ENCODE data around the gene CAMSAP1. TPM values are rescaled to one million over a fixed set of nuclear protein-coding genes. Genes with fewer than 3 reads are reported as not detected.

Gene CAMSAP1
- total RNA-seq, 1 experiment from 2014 or later, result 14.5 TPM

DNA sequence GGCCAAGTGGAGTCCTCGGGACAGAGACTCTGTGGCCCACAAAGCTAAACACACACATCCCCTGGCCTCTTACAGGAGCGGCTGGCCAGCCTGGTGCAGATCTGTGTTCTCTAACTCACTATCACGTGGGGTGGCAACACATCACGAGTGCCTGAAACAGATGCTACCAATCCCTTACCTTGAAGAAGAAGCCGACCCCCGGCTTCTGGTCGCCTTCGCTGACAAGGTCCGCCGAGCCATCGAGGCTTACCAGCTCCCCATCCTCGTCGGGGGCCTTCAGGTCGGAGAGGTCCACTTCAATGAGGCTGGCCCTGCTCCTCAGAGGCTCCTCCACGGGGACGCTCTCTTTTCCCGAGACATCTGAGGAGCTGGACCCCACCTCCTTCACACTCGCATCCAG, 86.7 kb downstream of the CAMSAP1 start:
- Histone ChIP-seq H3K9me3 (no peaks in the 10 kb centered on the region), H3K27me3 (no peaks in the 10 kb centered on the region), H3K4me3 (no peak overlapping the region), H3K36me3 (peaks cover 23% of the 10 kb centered on the region)
- DNase-seq, result no peak

DNA sequence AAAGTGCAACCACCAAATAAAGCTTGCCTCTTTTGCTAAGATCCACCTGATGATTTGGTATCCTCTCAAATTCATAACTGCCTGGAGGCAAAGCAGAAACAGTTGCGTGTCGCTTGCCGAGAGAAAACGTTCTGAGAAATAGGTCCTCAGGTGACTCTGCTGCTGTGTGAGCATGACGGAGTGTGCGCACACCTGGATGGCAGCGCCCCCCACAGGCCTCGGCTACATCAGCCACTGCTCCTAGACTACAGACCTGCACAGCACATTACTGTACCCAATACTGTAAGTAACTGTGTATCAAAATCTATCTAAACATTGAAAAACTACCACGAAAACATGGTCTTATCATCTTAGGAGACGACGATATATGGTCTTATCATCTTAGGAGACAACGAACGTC, 87.4 kb downstream of the CAMSAP1 start:
- no peak for DNase-seq
- Histone ChIP-seq H3K9me3 (no peaks in the 10 kb centered on the region), H3K27me3 (no peaks in the 10 kb centered on the region), H3K4me3 (no peak overlapping the region), H3K36me3 (peaks cover 24% of the 10 kb centered on the region)

DNA sequence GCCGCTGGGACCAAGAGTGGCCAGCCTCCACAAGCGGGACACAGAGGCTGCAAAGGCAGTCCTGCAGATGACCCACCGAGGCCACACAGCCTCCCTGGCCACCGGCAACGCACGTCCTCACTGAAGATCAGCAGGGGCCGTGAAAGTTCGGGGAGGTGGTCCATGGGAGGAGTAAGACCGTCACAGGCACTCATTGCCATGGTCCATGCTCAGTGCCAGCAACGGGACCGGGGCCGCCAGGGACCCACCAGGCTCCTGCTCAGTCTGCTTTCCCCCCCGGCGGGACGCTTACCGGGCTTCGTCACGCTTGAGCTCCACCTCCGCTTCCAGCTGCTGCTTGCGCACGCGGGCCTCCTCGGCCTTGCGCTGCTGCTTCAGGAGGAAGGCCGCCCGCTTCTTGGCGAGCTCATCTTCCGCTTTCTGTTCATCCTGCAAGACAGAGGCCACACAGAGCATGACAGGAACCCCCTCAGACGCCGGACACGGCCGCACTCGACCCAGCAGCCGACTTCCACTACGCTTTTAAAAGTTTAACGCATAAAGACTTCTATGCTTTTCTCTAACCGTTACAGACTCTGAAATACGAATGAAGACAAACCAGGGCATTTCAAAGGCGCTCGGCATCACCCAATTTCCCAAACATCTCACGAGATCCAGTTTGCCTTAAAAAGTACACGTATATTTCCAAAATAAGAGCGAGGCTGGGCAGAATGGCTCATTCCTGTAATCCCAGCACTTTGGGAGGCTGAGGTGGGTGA, 88.4 kb downstream of the CAMSAP1 start:
- Histone ChIP-seq H3K4me3 (no peak overlapping the region), H3K9me3 (no peaks in the 10 kb centered on the region), H3K27me3 (no peaks in the 10 kb centered on the region), H3K36me3 (peaks cover 23% of the 10 kb centered on the region)
- DNase-seq, result no peak

- Histone ChIP-seq H3K4me3 (no peak overlapping the region), H3K9me3 (no peaks in the 10 kb centered on the region), H3K36me3 (peaks cover 20% of the 10 kb centered on the region), H3K27me3 (no peaks in the 10 kb centered on the region)
- no peak for DNase-seq
Measured at GRCh38 chr9:135817951-135818717, 89.2 kb downstream of the CAMSAP1 start.

- Histone ChIP-seq H3K36me3 (peaks cover 20% of the 10 kb centered on the region), H3K27me3 (no peaks in the 10 kb centered on the region), H3K4me3 (no peak overlapping the region), H3K9me3 (no peaks in the 10 kb centered on the region)
- DNase-seq, result no peak
Measured at GRCh38 chr9:135816651-135816970, 90.7 kb downstream of the CAMSAP1 start.

DNA sequence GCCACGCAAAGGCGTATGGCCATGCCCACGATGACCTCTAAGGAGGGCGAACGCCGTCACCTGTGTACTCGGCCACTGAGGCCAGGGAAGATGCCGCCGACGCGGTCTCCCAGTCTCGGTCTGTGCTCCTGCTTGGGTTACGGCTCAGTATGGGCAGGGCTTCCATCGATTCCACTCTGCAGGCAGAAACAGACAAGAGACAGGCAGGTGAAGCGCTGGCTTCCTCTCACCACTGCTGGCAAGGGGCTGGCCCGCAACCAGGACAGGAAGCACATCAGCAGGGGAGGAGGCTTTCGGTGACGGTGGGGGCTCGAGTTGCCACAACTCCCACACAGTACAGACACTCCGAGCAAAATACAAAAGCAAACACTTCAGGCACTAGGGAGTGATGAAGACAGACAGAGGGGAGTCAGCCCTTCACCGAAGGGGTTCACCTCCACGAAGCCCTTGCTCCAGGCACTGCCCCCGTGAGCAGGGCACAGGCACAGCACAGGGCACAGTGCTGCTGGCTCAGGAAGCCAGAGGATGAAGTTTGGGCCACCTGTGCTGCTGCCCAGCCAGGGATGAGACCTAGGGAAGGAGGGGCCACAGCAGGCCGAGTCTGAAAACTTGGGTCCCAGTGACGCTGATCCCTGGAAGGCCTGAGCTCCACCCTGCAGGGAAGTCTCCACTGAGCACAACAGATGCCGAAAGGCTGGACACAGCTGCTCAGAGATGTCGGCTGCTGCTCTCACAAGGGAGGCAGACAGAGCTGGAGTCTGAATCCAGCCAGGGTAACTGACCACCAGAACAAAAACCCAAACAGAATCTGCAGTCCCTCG, 91.3 kb downstream of the CAMSAP1 start:
- no peak overlapping the region for H3K4me3 ChIP-seq
- DNase-seq, result no peak
- peaks cover 25% of the 10 kb centered on the region for H3K36me3 ChIP-seq
- H3K27me3 ChIP-seq, result no peaks in the 10 kb centered on the region
- H3K9me3 ChIP-seq, result no peaks in the 10 kb centered on the region

DNA sequence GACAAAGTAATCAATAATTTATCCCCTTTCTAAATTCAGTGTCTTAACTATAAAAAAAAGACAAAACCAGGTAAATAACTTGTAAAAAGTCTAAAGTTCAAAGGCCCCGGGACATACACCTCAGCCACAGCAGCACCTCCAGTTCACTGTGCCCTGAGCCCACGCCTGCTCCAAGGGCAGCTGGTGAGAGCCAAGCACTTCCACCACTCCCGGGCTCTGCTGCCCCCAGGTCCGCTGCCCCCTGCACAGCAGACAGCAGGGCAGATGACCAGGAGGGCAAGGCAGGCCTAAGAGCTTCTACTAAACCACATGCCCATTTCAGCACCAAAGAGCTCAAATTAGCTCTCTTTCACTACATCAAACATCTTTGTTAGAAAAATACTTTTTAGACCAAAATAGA, 91.9 kb downstream of the CAMSAP1 start:
- no peaks in the 10 kb centered on the region for H3K9me3 ChIP-seq
- H3K27me3 ChIP-seq, result no peaks in the 10 kb centered on the region
- DNase-seq, result no peak
- peaks cover 32% of the 10 kb centered on the region for H3K36me3 ChIP-seq
- no peak overlapping the region for H3K4me3 ChIP-seq

DNA sequence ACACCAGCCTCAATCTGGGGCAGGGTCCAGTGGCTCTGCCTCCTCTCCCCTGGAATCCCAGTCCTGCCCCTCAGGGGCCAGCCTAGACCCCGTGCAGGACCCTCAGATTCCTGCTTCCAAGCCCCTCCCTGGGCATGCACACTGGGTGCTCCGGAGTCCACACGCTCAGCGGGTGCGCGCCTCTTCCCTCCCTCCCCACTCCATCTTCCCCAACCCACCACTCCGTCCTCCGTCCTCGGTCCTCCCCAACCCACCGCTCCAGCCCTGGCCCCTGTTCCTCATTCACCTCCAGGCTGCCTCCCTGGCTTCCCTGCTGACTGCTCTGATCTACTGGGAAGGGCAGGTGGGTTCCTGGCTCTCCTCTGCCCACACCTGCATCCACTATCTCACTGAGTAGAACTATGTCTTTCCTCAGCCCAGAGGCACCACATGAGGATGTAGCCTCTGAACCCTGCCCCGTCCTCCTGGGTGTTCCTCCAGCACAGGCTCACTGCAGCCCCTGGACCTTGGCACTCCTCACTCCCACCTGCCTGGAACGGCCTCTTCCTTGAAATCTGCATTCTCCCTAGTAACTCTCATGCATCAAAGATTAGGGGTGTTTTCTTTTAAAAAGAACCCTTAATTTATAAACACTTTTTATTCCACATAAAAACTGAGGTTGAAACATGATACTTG, 92.8 kb downstream of the CAMSAP1 start:
- Histone ChIP-seq H3K4me3 (no peak overlapping the region), H3K27me3 (no peaks in the 10 kb centered on the region), H3K36me3 (peaks cover 31% of the 10 kb centered on the region), H3K9me3 (no peaks in the 10 kb centered on the region)
- no peak for DNase-seq

DNA sequence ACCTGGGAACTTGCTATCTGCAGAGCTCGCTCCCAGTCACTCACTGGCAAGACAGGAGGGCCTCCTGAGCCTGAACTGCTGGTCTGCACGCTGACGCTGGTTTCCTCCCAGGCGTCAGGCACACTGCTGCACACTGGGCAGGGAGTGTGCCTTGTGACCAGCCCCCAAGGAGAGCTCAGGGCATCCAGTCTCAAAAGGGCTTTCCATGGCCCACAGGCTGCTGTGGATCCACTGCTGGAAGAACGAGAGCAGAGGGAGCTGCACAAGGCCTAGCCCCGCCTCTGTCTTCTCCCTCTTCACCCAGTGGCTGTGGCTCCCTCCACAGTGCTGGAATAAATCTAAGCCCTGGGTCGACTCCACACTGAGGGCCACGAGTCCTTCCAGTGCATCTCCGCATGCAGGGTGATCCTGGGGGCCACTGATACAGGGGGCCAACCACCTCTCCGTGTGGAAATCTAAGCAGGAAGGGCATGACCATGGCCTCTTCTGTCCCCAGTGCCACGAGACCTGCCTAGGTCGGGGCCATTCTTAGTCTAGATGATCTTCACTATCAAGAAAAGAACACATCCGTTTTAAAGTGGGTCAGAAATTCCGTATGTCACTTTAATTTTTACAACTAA, 93.6 kb downstream of the CAMSAP1 start:
- Histone ChIP-seq H3K4me3 (no peak overlapping the region), H3K27me3 (no peaks in the 10 kb centered on the region), H3K36me3 (peaks cover 28% of the 10 kb centered on the region), H3K9me3 (no peaks in the 10 kb centered on the region)
- no peak for DNase-seq

- Histone ChIP-seq H3K4me3 (no peak overlapping the region), H3K36me3 (peaks cover 25% of the 10 kb centered on the region), H3K9me3 (no peaks in the 10 kb centered on the region), H3K27me3 (no peaks in the 10 kb centered on the region)
- DNase-seq, result no peak
Measured at GRCh38 chr9:135812961-135813360, 94.4 kb downstream of the CAMSAP1 start.

DNA sequence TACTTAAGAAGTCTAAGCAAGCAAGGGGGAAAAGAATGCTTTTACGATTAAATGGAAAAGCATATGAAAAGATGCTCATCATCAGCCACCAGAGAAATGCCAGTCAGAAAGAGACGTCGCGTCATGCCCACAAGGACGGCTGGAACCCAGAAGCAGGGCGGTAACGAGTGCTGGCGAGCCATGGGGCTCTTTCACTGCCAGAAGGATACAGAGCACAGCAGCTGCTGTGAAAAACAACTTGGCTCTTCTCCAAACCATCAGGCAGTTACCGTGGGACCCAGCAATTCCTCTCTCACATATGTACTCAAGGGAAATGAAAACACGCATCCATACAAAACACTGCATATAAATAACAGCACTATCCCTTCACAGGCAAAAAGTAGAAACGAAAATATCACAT, 95.5 kb downstream of the CAMSAP1 start:
- Histone ChIP-seq H3K4me3 (no peak overlapping the region), H3K9me3 (no peaks in the 10 kb centered on the region), H3K27me3 (no peaks in the 10 kb centered on the region), H3K36me3 (peaks cover 23% of the 10 kb centered on the region)
- no peak for DNase-seq

DNA sequence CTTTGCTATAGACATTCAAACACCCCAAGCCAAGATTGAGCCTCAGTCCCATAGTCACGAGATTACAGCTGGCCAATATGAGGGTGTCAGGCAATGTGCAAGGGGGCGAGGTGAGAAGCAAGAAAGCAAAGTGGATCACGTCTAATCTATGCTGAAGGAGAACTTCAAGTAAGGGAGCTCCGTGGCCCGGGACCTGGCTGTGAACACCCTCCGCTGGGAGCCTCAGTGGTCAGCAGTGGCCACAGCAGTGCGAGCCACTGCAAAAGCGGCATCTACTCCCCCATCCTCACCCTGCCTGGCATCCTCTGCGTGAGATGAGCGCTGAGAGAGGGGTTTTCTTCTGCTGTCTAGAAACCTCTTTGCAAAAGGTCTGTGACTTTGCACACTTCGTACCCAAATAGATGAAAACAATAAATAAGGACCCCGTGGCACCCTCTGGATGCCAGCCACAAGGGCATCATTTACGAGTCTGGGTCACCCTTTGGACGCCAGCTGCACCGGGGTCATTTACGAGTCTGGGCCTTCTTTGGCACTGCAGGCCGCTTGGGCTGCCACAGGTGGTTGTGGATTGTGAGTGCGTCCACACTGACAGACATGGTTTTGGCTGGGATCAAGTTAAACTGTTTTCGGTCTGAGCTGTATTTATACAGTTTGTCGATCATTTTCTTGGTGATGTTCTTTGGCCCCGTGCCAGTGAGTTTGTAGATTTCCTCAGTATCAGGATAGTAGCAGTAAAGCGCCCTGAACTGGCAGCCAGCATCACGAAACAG, 96.4 kb downstream of the CAMSAP1 start:
- peaks cover 23% of the 10 kb centered on the region for H3K36me3 ChIP-seq
- H3K27me3 ChIP-seq, result no peaks in the 10 kb centered on the region
- no peak overlapping the region for H3K4me3 ChIP-seq
- no peak for DNase-seq
- no peaks in the 10 kb centered on the region for H3K9me3 ChIP-seq

DNA sequence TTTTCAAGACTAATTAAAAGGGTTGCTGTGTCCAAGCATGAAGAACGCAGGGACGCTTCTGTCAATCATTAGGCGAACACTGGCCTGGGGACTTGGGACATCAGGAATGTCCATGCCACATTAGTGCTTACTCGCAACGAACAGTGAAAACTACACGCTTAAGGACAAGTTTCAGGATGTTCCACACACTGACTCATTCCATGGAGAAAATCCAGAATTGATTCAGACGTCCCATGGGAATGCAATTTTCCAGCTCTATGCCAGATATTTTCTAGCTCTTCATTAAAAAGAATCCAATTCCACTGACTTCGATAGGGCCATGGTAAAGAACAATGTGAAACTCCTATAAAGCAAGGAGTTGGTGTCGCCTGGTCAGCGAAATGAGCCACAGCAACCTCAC, 98.2 kb downstream of the CAMSAP1 start:
- no peak overlapping the region for H3K4me3 ChIP-seq
- H3K36me3 ChIP-seq, result peaks cover 20% of the 10 kb centered on the region
- no peak for DNase-seq

DNA sequence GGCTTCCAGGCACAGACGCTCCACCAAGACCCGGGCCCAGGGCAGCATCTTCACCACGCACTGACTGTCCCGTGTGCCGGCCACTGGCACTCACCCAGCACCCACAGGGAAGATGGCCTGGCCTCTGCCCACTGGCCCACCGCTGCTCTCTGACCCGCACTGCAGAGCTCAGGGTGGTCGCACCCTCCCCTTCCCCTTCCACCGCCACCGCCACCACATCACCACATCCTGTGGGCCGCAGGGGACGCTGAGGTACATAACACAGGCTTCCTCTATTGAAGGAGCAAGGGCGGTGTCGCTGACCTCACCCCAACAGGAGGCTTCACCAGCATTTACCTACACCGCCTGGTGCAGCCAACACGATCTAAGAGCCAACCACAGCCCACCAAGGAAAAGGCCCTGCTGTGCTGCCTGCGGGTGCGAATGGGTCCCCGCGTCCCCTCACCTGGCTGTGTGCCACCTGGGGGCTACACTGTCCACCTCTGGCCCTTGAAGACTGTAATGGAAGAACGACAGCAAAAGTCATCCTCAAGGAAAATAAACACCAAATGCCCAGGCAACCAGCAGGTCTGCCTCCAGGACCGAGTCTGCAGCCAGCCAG, 101.8 kb downstream of the CAMSAP1 start:
- no peaks in the 10 kb centered on the region for H3K27me3 ChIP-seq
- DNase-seq, result no peak
- H3K9me3 ChIP-seq, result no peaks in the 10 kb centered on the region
- H3K4me3 ChIP-seq, result no peak overlapping the region
- peaks cover 2% of the 10 kb centered on the region for H3K36me3 ChIP-seq

More for the DNA sequence above, 98.2 kb downstream of the CAMSAP1 start:
- no peaks in the 10 kb centered on the region for H3K27me3 ChIP-seq
- no peaks in the 10 kb centered on the region for H3K9me3 ChIP-seq

GRCh38 chr9:135804581-135805421, 102.5 kb downstream of the CAMSAP1 start:
- H3K9me3 ChIP-seq, result no peaks in the 10 kb centered on the region
- no peak overlapping the region for H3K4me3 ChIP-seq
- H3K27me3 ChIP-seq, result no peaks in the 10 kb centered on the region
- DNase-seq, result no peak
- no peaks in the 10 kb centered on the region; the same call in 1 of the 2 replicates for H3K36me3 ChIP-seq

Measured in MG63 (cell line).